Neural cell (in vitro differentiated cells): Measurements from ENCODE around the gene GRAMD1C. TPM values are rescaled to one million over a fixed set of nuclear protein-coding genes. Genes with fewer than 3 reads are reported as not detected.
A peak's percentile ranks its signal among the peaks of the same experiment; 100 is the strongest.

Source experiments
- H2AFZ ChIP-seq: fragments of 200-600, 300-800 bp; sonication (generic), shearing (Covaris generic); 2 replicates; pipeline ENCODE4 v1.6.0; 2014; ENCODE audit warnings: low read depth, mild to moderate bottlenecking, antibody characterized with exemption, low read length, moderate library complexity
- H3F3A ChIP-seq: fragments of 200-600 bp; shearing (Covaris generic); 2 replicates; pipeline ENCODE4 v1.6.1; 2016; ENCODE audit warnings: mild to moderate bottlenecking, moderate library complexity, mixed read lengths, antibody characterized with exemption, low read length; ENCODE audit not compliant: insufficient read depth, poor library complexity, severe bottlenecking
- H3K27ac ChIP-seq: fragments of 200-600, 300-800 bp; sonication (generic), shearing (Covaris generic); 2 replicates; pipeline ENCODE4 v1.5.1; 2014; ENCODE audit warnings: mild to moderate bottlenecking, low read length, moderate library complexity
- H3K27me3 ChIP-seq: fragments of 300-800, 200-600 bp; sonication (generic), shearing (Covaris generic); 2 replicates; pipeline ENCODE4 v1.6.0; 2014; ENCODE audit warnings: mild to moderate bottlenecking, low read depth, low read length, moderate library complexity; ENCODE audit not compliant: insufficient read depth
- H3K36me3 ChIP-seq: fragments of 300-800, 200-600 bp; sonication (generic), shearing (Covaris generic); 2 replicates; pipeline ENCODE4 v1.5.1; 2014; ENCODE audit warnings: mild to moderate bottlenecking, antibody characterized with exemption, low read length, moderate library complexity; ENCODE audit not compliant: insufficient read depth
- H3K4me2 ChIP-seq: fragments of 300-800, 200-600 bp; sonication (generic), shearing (Covaris generic); 2 replicates; pipeline ENCODE4 v1.6.0; 2014; ENCODE audit warnings: mild to moderate bottlenecking, low read length
- H3K4me3 ChIP-seq: fragments of 300-800, 200-600 bp; sonication (generic), shearing (Covaris generic); 2 replicates; pipeline ENCODE4 v1.5.1; 2014; ENCODE audit warnings: mild to moderate bottlenecking, low read length, moderate library complexity
- H3K79me2 ChIP-seq: fragments of 200-600 bp; shearing (Covaris generic); replicated peaks from 2 replicates; pipeline ENCODE4 v1.6.0; 2014; ENCODE audit warnings: mild to moderate bottlenecking, low read length, moderate library complexity; ENCODE audit not compliant: insufficient read depth
- H3K9ac ChIP-seq: fragments of 300-800, 200-600 bp; sonication (generic), shearing (Covaris generic); 2 replicates; pipeline ENCODE4 v1.6.1; 2016; ENCODE audit warnings: mild to moderate bottlenecking, low read length, mixed read lengths
- H3K9me2 ChIP-seq: fragments of 200-600 bp; shearing (Covaris generic); 2 replicates; pipeline ENCODE4 v1.6.1; 2016; ENCODE audit warnings: mild to moderate bottlenecking, low read length, mixed read lengths; ENCODE audit not compliant: insufficient read depth
- H3K9me3 ChIP-seq: fragments of 200-600, 300-800 bp; sonication (generic), shearing (Covaris generic); 2 replicates; pipeline ENCODE4 v1.6.1; 2016; ENCODE audit warnings: mild to moderate bottlenecking, mixed run types, low read length, moderate library complexity, mixed read lengths
- H4K20me1 ChIP-seq: fragments of 200-600 bp; shearing (Covaris generic); 2 replicates; pipeline ENCODE4 v1.6.1; 2016; ENCODE audit warnings: mild to moderate bottlenecking, mixed run types; ENCODE audit not compliant: insufficient read depth
- EP300 ChIP-seq: fragments of 450-650 bp; conservative IDR thresholded peaks from 2 replicates; pipeline ENCODE4 v1.6.1; 2014; ENCODE audit warnings: antibody characterized with exemption, mild to moderate bottlenecking, moderate library complexity; ENCODE audit not compliant: poor library complexity, severe bottlenecking
- EZH2 ChIP-seq: fragments of 200-600, 300-800 bp; shearing (Covaris generic), sonication (generic); IDR thresholded peaks from 2 replicates; pipeline ENCODE4 v1.6.1; 2014; ENCODE audit warnings: antibody characterized with exemption, low read length, borderline replicate concordance, mild to moderate bottlenecking; ENCODE audit not compliant: insufficient read depth, poor library complexity, severe bottlenecking
- MXI1 ChIP-seq: fragments of 450-650 bp; conservative IDR thresholded peaks from 2 replicates; pipeline ENCODE4 v1.6.1; 2014; ENCODE audit warnings: antibody characterized with exemption, mild to moderate bottlenecking; ENCODE audit not compliant: poor library complexity, severe bottlenecking
- POLR2AphosphoS5 ChIP-seq: IDR thresholded peaks from 2 replicates; pipeline ENCODE4 v1.6.1; 2012
- RAD21 ChIP-seq: fragments of 450-650 bp; conservative IDR thresholded peaks from 2 replicates; pipeline ENCODE4 v1.6.1; 2014; ENCODE audit warnings: antibody characterized with exemption, mild to moderate bottlenecking, moderate library complexity
- SMC3 ChIP-seq: fragments of 450-650 bp; conservative IDR thresholded peaks from 2 replicates; pipeline ENCODE4 v1.6.1; 2014; ENCODE audit warnings: antibody characterized with exemption, mild to moderate bottlenecking, moderate library complexity; ENCODE audit not compliant: poor library complexity
- TAF1 ChIP-seq: IDR thresholded peaks from 2 replicates; pipeline ENCODE4 v1.6.1; 2012; ENCODE audit warnings: low read depth
- polyA plus RNA-seq: library from polyadenylated mRNA; depleted of rRNA; stranded (reverse); fragments of >200 nt; gene quantifications from 2 replicates; pipeline ENCODE4 v1.2.3, GENCODE V29; 2014
- TF ChIP-seq, protein P1 (sequence below): IDR thresholded peaks from 2 replicates; pipeline ENCODE4 v1.6.1; 2012; ENCODE audit warnings: borderline replicate concordance
- TF ChIP-seq, protein P2 (sequence below): fragments of 450-650 bp; IDR thresholded peaks from 2 replicates; pipeline ENCODE4 v1.5.1; 2014; ENCODE audit warnings: antibody characterized with exemption, mild to moderate bottlenecking, moderate library complexity; ENCODE audit not compliant: poor library complexity, severe bottlenecking

GRAMD1C gene
- polyA plus RNA-seq, 1 donor from 2014 or later = 31.0 TPM

GRCh38 chr3:113947372-113948014 is 108.9 kb downstream of the GRAMD1C start, which contains the start of gene ZDHHC23:
ZDHHC23 (plus strand) TSS chr3:113948013; CDS start chr3:113948803, 790 bp downstream.
- H3K9me3 ChIP-seq = no peaks in the 10 kb centered on the region
- peaks cover 19% of the 10 kb centered on the region for H3K27me3 ChIP-seq
- TF ChIP-seq POLR2AphosphoS5 (no peak), RAD21 (no peak), MXI1 (peak; percentile 57), EP300 (no peak)
- TF ChIP-seq, protein P1, sequence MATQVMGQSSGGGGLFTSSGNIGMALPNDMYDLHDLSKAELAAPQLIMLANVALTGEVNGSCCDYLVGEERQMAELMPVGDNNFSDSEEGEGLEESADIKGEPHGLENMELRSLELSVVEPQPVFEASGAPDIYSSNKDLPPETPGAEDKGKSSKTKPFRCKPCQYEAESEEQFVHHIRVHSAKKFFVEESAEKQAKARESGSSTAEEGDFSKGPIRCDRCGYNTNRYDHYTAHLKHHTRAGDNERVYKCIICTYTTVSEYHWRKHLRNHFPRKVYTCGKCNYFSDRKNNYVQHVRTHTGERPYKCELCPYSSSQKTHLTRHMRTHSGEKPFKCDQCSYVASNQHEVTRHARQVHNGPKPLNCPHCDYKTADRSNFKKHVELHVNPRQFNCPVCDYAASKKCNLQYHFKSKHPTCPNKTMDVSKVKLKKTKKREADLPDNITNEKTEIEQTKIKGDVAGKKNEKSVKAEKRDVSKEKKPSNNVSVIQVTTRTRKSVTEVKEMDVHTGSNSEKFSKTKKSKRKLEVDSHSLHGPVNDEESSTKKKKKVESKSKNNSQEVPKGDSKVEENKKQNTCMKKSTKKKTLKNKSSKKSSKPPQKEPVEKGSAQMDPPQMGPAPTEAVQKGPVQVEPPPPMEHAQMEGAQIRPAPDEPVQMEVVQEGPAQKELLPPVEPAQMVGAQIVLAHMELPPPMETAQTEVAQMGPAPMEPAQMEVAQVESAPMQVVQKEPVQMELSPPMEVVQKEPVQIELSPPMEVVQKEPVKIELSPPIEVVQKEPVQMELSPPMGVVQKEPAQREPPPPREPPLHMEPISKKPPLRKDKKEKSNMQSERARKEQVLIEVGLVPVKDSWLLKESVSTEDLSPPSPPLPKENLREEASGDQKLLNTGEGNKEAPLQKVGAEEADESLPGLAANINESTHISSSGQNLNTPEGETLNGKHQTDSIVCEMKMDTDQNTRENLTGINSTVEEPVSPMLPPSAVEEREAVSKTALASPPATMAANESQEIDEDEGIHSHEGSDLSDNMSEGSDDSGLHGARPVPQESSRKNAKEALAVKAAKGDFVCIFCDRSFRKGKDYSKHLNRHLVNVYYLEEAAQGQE = no peak
- peak within 1 kb of the TSS; percentile 57 for H3K9ac ChIP-seq
- H3K4me2 ChIP-seq = peak within 1 kb of the TSS; percentile 54
- no peak within 1 kb of the TSS for H3K27ac ChIP-seq
- peak within 1 kb of the TSS; percentile 58 for H2AFZ ChIP-seq
- H3K9me2 ChIP-seq = no peaks in the 10 kb centered on the region
- no peaks in the 10 kb centered on the region for H4K20me1 ChIP-seq
- no peaks in the 10 kb centered on the region for H3F3A ChIP-seq
- no peaks in the 10 kb centered on the region for H3K79me2 ChIP-seq
- H3K4me3 ChIP-seq = peak within 1 kb of the TSS; percentile 86
- no peaks in the 10 kb centered on the region for H3K36me3 ChIP-seq

DNA sequence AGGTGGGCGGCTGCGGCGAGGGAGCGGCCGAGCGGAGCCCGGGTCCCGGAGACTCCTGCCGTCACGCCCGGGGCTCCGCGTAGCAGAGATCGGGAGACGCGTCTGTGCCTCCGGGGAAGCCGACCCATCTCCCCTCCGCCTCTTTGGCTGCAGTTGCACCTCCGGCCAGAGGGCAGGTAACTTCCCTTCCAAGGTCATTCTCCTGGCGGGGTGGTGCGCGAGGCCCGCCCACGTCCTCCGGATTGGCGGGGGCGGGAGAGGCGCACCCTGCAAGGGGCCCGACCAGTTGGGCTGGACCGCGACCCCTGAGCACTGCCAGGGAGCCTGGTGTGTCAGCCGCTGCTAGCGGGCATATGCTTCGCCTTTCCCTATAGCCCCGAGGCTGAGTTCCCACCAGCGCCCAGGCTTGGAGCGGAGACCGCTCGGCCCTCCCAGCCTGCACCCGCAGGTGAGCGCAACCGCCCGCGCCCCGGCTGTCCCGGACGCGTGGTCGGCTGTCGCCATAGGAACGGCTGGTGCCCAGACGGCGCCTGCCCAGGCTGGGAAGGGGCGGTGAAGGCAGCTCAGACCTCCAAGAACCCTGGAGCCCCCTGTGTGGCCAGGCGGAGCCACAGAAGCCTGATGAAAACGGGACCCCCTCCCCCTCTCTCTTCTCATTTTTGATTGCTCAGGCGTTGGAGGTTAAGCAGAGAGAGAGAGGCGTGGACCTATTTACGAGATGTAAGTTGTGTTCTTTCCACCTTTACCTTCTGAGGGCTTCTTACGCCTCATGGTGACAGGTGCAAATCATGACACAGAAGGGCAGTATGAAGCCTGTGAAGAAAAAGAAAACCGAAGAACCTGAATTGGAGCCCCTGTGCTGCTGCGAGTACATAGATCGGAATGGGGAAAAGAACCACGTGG is 109.7 kb downstream of the GRAMD1C start:
- peak overlapping the region; percentile 86 for H3K4me3 ChIP-seq
- H3K79me2 ChIP-seq = no peaks in the 10 kb centered on the region
- no peaks in the 10 kb centered on the region for H4K20me1 ChIP-seq
- no peaks in the 10 kb centered on the region for H3K9me3 ChIP-seq
- peak; percentile 12 for TF ChIP-seq MXI1
- TF ChIP-seq EP300 = no peak
- no peaks in the 10 kb centered on the region for H3K9me2 ChIP-seq
- H3K4me2 ChIP-seq = peak overlapping the region; percentile 54
- H3K27me3 ChIP-seq = peaks cover 19% of the 10 kb centered on the region
- no peaks in the 10 kb centered on the region for H3K36me3 ChIP-seq
- H2AFZ ChIP-seq = peak overlapping the region; percentile 58
- H3K9ac ChIP-seq = peak overlapping the region; percentile 57
- no peak overlapping the region for H3K27ac ChIP-seq
- H3F3A ChIP-seq = no peaks in the 10 kb centered on the region

DNA sequence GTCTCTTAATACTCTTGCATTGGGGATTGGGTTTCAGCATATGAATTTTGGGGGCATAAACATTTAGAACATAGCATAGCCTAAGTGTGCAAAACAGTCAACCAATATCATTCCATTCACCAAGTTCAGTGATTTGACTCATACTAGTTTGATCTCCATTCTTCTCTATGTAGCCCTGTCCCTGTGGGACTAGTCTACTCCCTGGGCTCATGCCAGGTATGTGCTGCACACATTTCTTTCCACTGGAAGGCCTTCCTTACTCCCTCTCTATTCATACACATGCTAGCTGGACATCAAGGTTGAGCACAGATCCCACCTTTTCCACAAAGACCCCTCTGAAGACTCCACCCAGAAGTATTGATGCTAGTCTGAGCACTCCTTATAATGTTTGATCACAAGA is 114.3 kb downstream of the GRAMD1C start:
- H3K27me3 ChIP-seq = peaks cover 11% of the 10 kb centered on the region
- no peak overlapping the region for H2AFZ ChIP-seq
- no peak overlapping the region for H3K9ac ChIP-seq
- TF ChIP-seq, protein P2, sequence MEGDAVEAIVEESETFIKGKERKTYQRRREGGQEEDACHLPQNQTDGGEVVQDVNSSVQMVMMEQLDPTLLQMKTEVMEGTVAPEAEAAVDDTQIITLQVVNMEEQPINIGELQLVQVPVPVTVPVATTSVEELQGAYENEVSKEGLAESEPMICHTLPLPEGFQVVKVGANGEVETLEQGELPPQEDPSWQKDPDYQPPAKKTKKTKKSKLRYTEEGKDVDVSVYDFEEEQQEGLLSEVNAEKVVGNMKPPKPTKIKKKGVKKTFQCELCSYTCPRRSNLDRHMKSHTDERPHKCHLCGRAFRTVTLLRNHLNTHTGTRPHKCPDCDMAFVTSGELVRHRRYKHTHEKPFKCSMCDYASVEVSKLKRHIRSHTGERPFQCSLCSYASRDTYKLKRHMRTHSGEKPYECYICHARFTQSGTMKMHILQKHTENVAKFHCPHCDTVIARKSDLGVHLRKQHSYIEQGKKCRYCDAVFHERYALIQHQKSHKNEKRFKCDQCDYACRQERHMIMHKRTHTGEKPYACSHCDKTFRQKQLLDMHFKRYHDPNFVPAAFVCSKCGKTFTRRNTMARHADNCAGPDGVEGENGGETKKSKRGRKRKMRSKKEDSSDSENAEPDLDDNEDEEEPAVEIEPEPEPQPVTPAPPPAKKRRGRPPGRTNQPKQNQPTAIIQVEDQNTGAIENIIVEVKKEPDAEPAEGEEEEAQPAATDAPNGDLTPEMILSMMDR = no peak
- TF ChIP-seq POLR2AphosphoS5 (no peak), MXI1 (no peak), RAD21 (no peak), EZH2 (no peak), SMC3 (no peak), EP300 (no peak), TAF1 (no peak)
- TF ChIP-seq, protein P1 = no peak
- H3K9me2 ChIP-seq = no peaks in the 10 kb centered on the region
- H3K9me3 ChIP-seq = no peaks in the 10 kb centered on the region
- H3F3A ChIP-seq = no peaks in the 10 kb centered on the region
- H3K4me2 ChIP-seq = no peak overlapping the region
- no peaks in the 10 kb centered on the region for H4K20me1 ChIP-seq
- no peaks in the 10 kb centered on the region for H3K36me3 ChIP-seq
- H3K27ac ChIP-seq = no peak overlapping the region
- H3K4me3 ChIP-seq = no peak overlapping the region
- no peaks in the 10 kb centered on the region for H3K79me2 ChIP-seq
